HG02610 (cell line): ENCODE measurements around the gene TRIOBP.

Experiments used
- ATAC-seq: cut with Tn5 transposase; IDR thresholded peaks from one replicate; pipeline ENCODE4 v1.9.1; 2021; ENCODE audit warnings: mild to moderate bottlenecking, moderate library complexity; ENCODE audit not compliant: unreplicated experiment

Gene TRIOBP

GRCh38 chr22:37726241-37726887 is 29.5 kb downstream of the TRIOBP start:
- no peak for ATAC-seq

DNA sequence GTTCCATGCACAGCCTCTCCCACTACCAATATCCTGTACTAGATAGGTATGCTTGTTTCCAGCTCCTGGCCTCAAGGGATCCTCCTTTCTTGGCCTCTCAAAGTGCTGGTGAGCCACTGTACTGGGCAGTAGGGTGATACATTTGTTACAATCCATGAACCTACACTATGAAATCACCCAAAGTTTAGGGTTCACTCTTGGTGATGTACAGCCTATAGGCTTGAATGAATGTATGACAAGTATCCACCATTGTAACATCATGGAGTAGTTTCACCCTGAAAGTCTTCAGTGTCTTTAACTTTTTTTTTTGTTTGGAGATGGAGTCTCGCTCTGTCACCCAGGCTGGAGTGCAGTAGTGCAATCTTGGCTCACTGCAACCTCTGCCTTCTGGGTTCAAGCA is 31.8 kb downstream of the TRIOBP start:
- no peak for ATAC-seq

DNA sequence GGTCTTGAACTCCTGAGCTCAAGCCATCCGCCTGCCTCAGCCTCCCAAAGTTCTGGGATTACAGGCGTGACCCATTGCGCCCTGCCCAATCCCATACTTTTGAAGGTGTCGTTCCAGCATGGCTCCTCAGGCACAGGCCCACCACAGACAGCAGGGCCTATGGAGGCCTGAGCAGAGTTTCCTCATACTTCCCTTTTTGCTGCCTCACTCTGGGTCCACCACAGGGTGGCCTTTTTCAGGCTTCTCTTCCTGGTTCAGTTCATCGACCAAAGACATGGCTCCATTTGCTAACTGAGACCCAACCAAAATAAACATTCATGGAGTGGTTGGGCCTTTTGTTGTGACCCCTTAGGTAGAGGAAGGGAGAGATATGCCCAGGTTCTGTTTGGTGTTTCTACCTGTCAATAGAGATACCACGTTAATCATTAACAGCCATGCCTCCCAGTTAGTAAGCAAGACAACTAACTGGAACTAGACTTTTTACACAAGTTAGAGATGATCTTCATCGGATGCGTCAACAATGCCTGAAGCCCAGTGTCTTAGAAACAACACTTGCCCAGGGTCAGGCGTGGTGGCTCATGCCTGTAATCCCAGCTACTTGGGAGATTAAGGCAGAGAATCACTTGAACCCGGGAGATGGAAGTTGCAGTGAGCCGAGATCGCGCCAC is 35.1 kb downstream of the TRIOBP start:
- no peak for ATAC-seq

- ATAC-seq, result no peak
Measured at GRCh38 chr22:37732699-37733607, 36.1 kb downstream of the TRIOBP start.

GRCh38 chr22:37733625-37734401 is 37.0 kb downstream of the TRIOBP start:
- no peak for ATAC-seq

DNA sequence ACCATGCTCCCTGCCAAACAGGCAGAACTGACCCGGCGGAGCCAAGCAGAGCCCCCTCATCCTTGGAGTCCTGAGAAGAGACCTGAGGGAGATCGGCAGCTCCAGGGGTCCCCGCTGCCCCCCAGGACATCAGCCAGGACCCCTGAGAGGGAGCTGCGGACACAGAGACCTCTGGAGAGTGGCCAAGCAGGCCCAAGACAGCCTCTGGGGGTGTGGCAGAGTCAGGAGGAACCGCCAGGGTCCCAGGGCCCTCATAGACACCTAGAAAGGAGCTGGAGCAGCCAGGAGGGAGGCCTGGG is 37.5 kb downstream of the TRIOBP start:
- ATAC-seq, result no peak

GRCh38 chr22:37734964-37735451 is 38.2 kb downstream of the TRIOBP start:
- ATAC-seq, result no peak

GRCh38 chr22:37739035-37739434 is 42.2 kb downstream of the TRIOBP start:
- ATAC-seq, result no peak

DNA sequence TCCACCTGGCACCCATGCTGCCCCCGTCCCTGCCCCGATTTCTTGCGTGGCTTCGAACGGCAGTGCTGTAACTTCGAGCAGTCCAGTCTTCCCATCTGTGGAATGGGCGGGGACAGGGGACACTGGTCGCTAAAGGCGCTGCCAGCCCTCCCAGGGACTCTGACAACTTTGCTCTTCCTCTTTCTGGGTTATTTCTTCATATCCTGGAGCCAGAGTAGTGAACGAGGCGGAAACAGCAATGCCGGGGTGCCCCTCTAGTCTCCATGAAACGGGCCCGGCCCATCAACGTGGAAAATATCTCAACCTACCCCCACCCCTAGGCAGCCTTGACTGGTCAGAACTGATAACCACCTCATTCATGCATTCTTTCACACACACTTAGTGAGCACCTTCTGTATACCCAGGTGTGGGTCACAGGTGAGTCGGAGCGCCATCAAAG is 42.8 kb downstream of the TRIOBP start:
- no peak for ATAC-seq

GRCh38 chr22:37740455-37741311 is 43.8 kb downstream of the TRIOBP start:
- ATAC-seq, result no peak

DNA sequence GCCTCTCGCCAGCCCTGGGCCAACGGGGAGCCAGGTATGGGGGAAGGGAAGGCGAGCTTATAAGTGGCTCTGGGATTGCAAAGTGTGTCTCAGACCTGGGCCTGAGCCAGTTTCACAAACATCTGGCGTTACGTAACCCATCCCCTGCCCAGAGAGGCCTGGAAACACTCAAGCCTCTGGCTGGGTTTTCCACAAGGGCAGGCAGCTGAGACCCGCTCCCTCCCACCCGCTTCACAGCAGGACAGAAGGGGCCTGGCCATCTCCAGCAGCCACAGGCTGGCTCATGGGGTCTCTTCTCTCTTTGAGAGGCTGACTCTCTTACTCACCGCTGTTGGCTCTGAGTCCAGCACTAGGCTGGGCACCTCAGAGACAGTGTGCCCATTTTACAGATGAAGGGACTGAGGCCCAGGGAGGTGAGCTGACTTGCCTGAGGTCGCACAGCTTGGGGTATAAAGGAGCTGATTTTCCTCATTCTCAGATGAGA is 44.5 kb downstream of the TRIOBP start:
- no peak for ATAC-seq

- ATAC-seq, result no peak
Measured at GRCh38 chr22:37742376-37743171, 45.7 kb downstream of the TRIOBP start.

DNA sequence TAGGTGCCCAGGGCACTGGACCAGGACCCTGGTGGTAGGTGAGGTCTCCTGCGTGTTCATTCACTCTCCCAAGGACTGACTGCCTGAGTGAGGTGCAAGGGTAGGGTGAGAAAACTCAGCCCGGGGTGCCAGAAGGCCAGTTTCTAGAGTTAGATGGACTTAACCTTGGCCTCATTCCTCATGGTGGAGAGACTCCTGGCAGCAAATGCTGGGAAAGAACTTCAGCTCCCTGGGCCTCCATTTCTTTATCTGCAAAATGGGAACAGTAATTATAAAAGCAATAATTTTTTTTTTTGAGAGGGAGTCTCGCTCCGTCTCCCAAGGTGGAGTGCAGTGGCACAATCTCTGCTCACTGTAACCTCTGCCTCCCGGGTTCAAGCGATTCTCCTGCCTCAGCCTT is 47.7 kb downstream of the TRIOBP start:
- no peak for ATAC-seq

DNA sequence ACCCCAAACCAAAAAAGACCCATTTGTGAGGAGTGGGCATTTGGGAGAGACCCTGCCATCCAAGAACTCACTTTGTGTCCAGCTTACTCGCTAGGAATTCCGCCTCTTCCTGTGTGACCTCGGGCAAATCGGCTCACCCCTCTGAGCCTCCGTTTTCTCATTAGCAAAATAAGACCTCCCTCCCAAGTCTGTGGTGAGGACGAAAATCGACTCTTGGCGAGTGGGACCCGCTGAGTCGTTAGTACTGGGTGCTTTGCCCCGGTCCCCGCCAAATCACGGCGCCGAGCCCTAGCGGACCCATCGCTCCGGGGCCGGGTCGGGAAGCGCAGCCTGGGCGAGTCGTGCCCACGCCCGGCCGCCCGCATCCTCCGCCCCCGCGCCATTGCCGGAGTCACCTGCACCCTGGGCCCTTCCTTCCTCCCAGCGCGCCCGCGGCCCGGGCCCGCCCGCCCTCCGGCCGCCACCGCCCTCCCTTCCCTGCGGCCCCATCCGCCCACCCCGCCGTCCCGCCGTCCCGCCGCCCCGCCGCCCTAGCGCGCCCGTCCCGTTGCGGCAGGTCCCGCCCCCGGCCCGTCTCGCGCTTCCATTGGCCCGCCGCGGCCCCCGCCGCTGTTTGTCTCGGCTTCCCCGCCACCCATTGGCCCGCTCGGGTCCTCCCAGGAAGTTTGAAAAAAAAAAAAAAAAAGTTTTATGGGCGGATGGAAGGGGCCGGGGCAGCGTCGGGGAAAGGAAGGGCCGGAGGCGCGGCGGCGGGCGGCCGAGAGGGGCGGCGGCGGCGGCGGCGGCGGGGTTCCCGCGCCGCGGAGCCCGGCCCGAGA is 48.9 kb downstream of the TRIOBP start:
- peak; percentile 63 for ATAC-seq

GRCh38 chr22:37746366-37747079 is 49.7 kb downstream of the TRIOBP start:
- ATAC-seq, result peak; percentile 30

DNA sequence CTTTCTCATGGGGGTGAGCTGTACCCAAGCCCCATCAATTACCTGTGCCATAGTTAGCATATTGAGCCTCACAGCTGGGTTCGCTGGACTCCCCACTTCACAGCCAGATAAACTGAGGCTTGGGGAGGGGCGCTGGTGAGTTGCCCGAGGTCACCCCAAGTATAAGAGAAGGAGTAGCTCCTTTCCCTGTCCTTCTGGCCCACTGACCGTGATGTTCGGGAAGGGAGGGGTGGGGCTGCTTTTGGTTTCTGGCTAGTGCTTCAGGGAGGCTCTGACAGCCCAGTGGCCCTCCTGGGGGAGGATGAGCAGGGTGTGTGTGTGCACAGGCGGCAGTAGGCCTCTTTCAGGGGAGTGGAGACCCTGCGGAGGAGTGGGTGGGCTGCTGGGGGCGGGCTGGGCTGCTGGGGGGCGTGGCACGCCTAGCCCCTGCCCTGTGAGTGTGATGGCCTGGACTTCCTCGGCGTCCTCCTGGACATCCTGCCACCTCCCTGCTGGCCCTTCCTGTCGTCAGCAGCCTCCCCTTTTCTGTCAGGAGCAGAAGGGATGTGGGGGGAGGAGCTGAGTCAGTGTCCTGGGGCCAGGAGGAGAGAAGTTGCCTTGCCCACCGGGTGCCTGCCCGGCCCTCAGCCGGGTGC is 50.3 kb downstream of the TRIOBP start:
- no peak for ATAC-seq

GRCh38 chr22:37747715-37748100 is 50.9 kb downstream of the TRIOBP start:
- no peak for ATAC-seq
